Lung (tissue), 12 donors: Measurements from ENCODE around the gene DTWD1. TPM values are rescaled to one million over a fixed set of nuclear protein-coding genes. Genes with fewer than 3 reads are reported as not detected.

Experiments used
- ATAC-seq: fragments of 200-7000 bp; cut with Tn5 transposase; one replicate; pipeline ENCODE4 v1.9.1; 2020; ENCODE audit warnings: moderate number of reproducible peaks; ENCODE audit not compliant: insufficient read depth, low FRiP score
- DNase-seq, 3 donors: peaks; one replicate each; pipeline ENCODE4 v3.0.0-alpha.2; 2013 to 2017
- H3K27ac ChIP-seq, 2 donors: one replicate each; pipeline ENCODE4 v1.5.1; 2013; ENCODE audit warnings: mild to moderate bottlenecking in 2 of 2, moderate library complexity in 2 of 2, control low read depth in 1 of 2, inconsistent platforms in 1 of 2, low read depth in 1 of 2, low read length in 1 of 2
- H3K27me3 ChIP-seq, 3 donors: one replicate each; pipeline ENCODE4 v1.5.1; 2013; ENCODE audit warnings: low read length in 2 of 3; ENCODE audit not compliant: control insufficient read depth in 3 of 3, insufficient read depth in 3 of 3
- H3K36me3 ChIP-seq, 4 donors: one replicate each; pipeline ENCODE4 v1.5.1; 2013; ENCODE audit warnings: low read length in 4 of 4, mild to moderate bottlenecking in 1 of 4, moderate library complexity in 1 of 4; ENCODE audit not compliant: control insufficient read depth in 4 of 4, insufficient read depth in 4 of 4
- H3K4me1 ChIP-seq, 5 donors: one replicate each; pipeline ENCODE4 v1.5.1; 2013; ENCODE audit warnings: low read length in 5 of 5, mild to moderate bottlenecking in 2 of 5, moderate library complexity in 1 of 5; ENCODE audit not compliant: control insufficient read depth in 5 of 5, insufficient read depth in 5 of 5
- H3K4me3 ChIP-seq: one replicate; pipeline ENCODE4 v1.5.1; 2013; ENCODE audit warnings: mild to moderate bottlenecking, control low read depth, moderate library complexity
- H3K9ac ChIP-seq, 2 donors: one replicate each; pipeline ENCODE4 v1.5.1; 2013; ENCODE audit warnings: low read length in 2 of 2, control low read depth in 1 of 2; ENCODE audit not compliant: insufficient read depth in 1 of 2
- H3K9me3 ChIP-seq, 4 donors: one replicate each; pipeline ENCODE4 v1.5.1; 2013; ENCODE audit warnings: low read length in 3 of 4, mild to moderate bottlenecking in 1 of 4, moderate library complexity in 1 of 4; ENCODE audit not compliant: control insufficient read depth in 4 of 4, insufficient read depth in 3 of 4
- WGBS, 2 donors: extraction: QIAGEN DNeasy Blood & Tissue Kit; methylation state at CpG; one replicate each; pipeline ENCODE4 v1.1.7; 2013; 5-methylcytosine and 5-hydroxymethylcytosine counted together
- polyA plus RNA-seq, 2 donors: library from polyadenylated mRNA; stranded (reverse); fragments of 200-250 nt; gene quantifications; one replicate each; pipeline ENCODE4 v1.2.1, GENCODE V29; 2013
- total RNA-seq, 2 donors: library from RNA; depleted of rRNA in 1 of 2; stranded (reverse); fragments of >200 nt in 1 of 2; gene quantifications; one replicate each; pipeline ENCODE4 v1.2.1, GENCODE V29; 2014 to 2021
- TF ChIP-seq, protein P1 (sequence below): IDR thresholded peaks from 2 replicates; pipeline ENCODE4 v1.5.1; 2012; ENCODE audit warnings: mild to moderate bottlenecking; ENCODE audit errors: control extremely low read depth, extremely low read depth
- donor health status: control.
- donor health status: control.
- donor health status: Bipolar disorder and iron deficiency.
- donor health status: healthy.
- donor health status: DM: yes; HTN: yes; CAD: no.

The DTWD1 gene
- total and polyA plus RNA-seq, 4 donors = 14.2 to 44.1 (median 21.6) TPM

DNA sequence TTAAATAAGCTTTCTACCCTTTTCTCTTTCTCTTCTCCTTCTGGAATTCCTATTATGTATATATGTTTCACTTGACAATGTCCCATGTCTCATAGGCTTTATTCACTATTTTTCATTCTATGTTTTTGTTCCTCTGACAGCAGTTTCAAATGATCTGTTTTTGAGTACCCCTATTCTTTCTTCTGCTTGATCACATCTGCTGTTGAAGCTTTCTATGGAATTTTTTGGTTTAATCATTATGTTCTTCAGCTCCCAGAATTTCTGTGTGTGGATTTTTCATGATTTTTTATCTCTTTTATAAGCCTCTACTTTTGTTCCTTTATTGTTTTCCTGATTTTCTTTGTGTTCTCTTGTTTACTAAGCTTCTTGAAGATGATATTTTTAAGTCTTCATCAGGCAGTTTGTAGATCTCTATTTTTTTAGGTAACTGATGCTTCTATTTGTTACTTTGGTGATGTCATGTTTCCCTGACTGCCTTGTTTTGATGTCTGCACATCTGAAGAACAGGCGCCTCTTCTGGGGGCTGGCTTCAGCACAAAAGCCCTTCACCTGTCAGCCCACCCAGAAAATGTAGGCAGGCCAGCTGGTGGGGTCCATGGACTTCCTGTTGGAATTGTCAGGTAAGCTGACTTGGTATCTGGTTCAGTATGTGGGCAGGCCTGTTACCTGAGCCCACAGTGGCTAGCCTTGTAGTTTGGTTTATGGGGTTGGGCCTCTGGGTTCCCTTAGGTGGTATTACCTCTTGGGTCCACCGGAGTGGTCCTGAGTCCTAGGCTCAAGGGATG, 16.0 kb upstream of the DTWD1 start:
- TF ChIP-seq, protein P1, sequence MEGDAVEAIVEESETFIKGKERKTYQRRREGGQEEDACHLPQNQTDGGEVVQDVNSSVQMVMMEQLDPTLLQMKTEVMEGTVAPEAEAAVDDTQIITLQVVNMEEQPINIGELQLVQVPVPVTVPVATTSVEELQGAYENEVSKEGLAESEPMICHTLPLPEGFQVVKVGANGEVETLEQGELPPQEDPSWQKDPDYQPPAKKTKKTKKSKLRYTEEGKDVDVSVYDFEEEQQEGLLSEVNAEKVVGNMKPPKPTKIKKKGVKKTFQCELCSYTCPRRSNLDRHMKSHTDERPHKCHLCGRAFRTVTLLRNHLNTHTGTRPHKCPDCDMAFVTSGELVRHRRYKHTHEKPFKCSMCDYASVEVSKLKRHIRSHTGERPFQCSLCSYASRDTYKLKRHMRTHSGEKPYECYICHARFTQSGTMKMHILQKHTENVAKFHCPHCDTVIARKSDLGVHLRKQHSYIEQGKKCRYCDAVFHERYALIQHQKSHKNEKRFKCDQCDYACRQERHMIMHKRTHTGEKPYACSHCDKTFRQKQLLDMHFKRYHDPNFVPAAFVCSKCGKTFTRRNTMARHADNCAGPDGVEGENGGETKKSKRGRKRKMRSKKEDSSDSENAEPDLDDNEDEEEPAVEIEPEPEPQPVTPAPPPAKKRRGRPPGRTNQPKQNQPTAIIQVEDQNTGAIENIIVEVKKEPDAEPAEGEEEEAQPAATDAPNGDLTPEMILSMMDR = no peak
- peaks cover 0 to 12% (median 3%) of the 10 kb centered on the region in 4 donors for H3K9me3 ChIP-seq
- H3K9ac ChIP-seq = no peak overlapping the region
- DNase-seq (no peak), ATAC-seq (no peak)
- H3K36me3 ChIP-seq = peaks cover 2 to 11% (median 4%) of the 10 kb centered on the region in 4 donors
- no peak overlapping the region for H3K4me3 ChIP-seq
- 96 to 100% methylated on average over 2 of the region's 2 CpGs for WGBS, 2 donors
- H3K27ac ChIP-seq = no peak overlapping the region
- no peaks in the 10 kb centered on the region for H3K4me1 ChIP-seq
- H3K27me3 ChIP-seq = no peaks in the 10 kb centered on the region

DNA sequence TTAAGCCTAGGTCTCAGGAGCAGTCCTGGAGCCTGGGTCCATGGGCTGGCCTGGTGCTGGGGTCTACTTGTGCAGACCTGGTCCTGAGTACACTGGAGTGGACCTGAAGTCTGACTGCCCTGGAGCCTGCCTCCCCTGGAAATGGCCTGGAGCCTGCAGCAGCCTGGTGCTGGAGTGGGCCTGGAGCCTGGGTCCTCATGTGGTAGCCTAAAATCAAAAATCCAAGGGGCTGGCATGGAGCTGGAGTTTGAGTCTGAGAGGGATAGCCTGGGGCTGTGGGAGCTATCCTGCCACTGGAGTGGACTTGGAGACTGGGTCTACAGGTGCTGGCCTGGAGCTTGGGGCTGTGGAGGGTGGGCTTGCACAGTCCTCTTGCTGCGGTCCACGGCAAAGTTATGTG, 15.3 kb upstream of the DTWD1 start:
- ATAC-seq = no peak
- Histone ChIP-seq H3K9ac (no peak overlapping the region), H3K36me3 (peaks cover 2 to 8% (median 4%) of the 10 kb centered on the region in 4 donors), H3K4me3 (no peak overlapping the region), H3K27me3 (no peaks in the 10 kb centered on the region), H3K4me1 (peaks cover 0 to 3% (median 0%) of the 10 kb centered on the region in 5 donors), H3K27ac (no peak overlapping the region), H3K9me3 (peaks cover 0 to 11% (median 3%) of the 10 kb centered on the region in 4 donors)
- no peak for DNase-seq
- WGBS, 2 donors = 93 to 100% methylated on average over 2 of the region's 2 CpGs
- TF ChIP-seq, protein P1 = no peak

DNA sequence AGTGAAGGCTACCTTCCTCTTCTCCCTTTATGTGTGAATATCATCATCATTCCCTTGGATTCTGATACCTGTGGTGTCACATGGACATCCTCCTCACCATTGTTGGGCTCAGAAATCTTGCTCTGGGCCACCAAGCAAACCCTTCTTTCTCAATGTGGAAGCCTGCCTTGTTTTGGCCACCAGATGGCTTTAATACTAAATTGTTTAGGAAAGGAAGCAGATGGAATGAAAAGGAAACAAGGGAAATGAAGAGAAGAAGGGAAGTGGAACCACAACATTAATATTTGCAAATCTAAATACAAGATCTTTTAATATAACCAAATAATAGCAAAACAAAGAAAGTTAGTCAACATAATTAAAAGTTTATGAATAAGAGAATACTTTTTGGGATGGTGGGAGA, 14.3 kb upstream of the DTWD1 start:
- DNase-seq = no peak
- TF ChIP-seq, protein P1 = no peak
- Histone ChIP-seq H3K27me3 (no peaks in the 10 kb centered on the region), H3K9me3 (peaks cover 0 to 9% (median 3%) of the 10 kb centered on the region in 4 donors), H3K27ac (no peak overlapping the region), H3K4me1 (peaks cover 0 to 5% (median 0%) of the 10 kb centered on the region in 5 donors), H3K36me3 (peaks cover 2 to 8% (median 4%) of the 10 kb centered on the region in 4 donors), H3K4me3 (no peak overlapping the region), H3K9ac (no peak overlapping the region)
- ATAC-seq = no peak
